ENCODE data around the gene POLE.

Gene POLE

GRCh38 chr12:132578118-132578517 is 109.0 kb downstream of the POLE start:
- H3K27me3 ChIP-seq (ENCODE audit: insufficient read depth, low read length, poor library complexity, severe bottlenecking), result no peaks in the 10 kb centered on the region
- H3K4me1 ChIP-seq (ENCODE audit: insufficient read depth, low read length, poor library complexity, severe bottlenecking), result no peaks in the 10 kb centered on the region
- no peaks in the 10 kb centered on the region for H3K9me2 ChIP-seq (replicated peaks; ENCODE audit: low read depth, low read length)
- H3K36me3 ChIP-seq (ENCODE audit: insufficient read depth, low read length), result peaks cover 60% of the 10 kb centered on the region; the same call in 1 of the 2 replicates
- no peaks in the 10 kb centered on the region for H4K20me1 ChIP-seq (ENCODE audit: insufficient read depth, low read length, poor library complexity, severe bottlenecking)
- TF ChIP-seq CTCF (conservative IDR thresholded peaks at IDR 0.05; ENCODE audit: low read length), result no peak
- no peak for TF ChIP-seq EZH2phosphoT487 (IDR thresholded peaks at IDR 0.05; ENCODE audit: borderline replicate concordance)
- no peak overlapping the region for H3K9ac ChIP-seq (ENCODE audit: low read depth, low read length, poor library complexity, severe bottlenecking)
- H3K4me2 ChIP-seq (ENCODE audit: low read depth, low read length, poor library complexity, severe bottlenecking), result no peak overlapping the region
- no peaks in the 10 kb centered on the region for H3K9me3 ChIP-seq (ENCODE audit: insufficient read depth, low read depth, low read length)
- no peak overlapping the region for H2AFZ ChIP-seq (ENCODE audit: low read length)
- H3K79me2 ChIP-seq (ENCODE audit: insufficient read depth, low read length), result no peaks in the 10 kb centered on the region
- H3K4me3 ChIP-seq (ENCODE audit: low read length, poor library complexity, severe bottlenecking), result no peak overlapping the region
- no peaks in the 10 kb centered on the region for H3F3A ChIP-seq (ENCODE audit: low read depth)

GRCh38 chr12:132577191-132577920 is 109.8 kb downstream of the POLE start:
- TF ChIP-seq EZH2phosphoT487 (IDR thresholded peaks at IDR 0.05; ENCODE audit: borderline replicate concordance) (no peak), CTCF (conservative IDR thresholded peaks at IDR 0.05; ENCODE audit: low read length) (no peak)
- H3K4me3 ChIP-seq (ENCODE audit: low read length, poor library complexity, severe bottlenecking), result no peak overlapping the region
- H3K9me2 ChIP-seq (replicated peaks; ENCODE audit: low read depth, low read length), result no peaks in the 10 kb centered on the region
- H3K27me3 ChIP-seq (ENCODE audit: insufficient read depth, low read length, poor library complexity, severe bottlenecking), result no peaks in the 10 kb centered on the region
- H3K9me3 ChIP-seq (ENCODE audit: insufficient read depth, low read depth, low read length), result no peaks in the 10 kb centered on the region
- peaks cover 3% of the 10 kb centered on the region for H4K20me1 ChIP-seq (ENCODE audit: insufficient read depth, low read length, poor library complexity, severe bottlenecking)
- H3F3A ChIP-seq (ENCODE audit: low read depth), result no peaks in the 10 kb centered on the region
- no peaks in the 10 kb centered on the region for H3K4me1 ChIP-seq (ENCODE audit: insufficient read depth, low read length, poor library complexity, severe bottlenecking)
- H3K4me2 ChIP-seq (ENCODE audit: low read depth, low read length, poor library complexity, severe bottlenecking), result no peak overlapping the region
- no peak overlapping the region for H2AFZ ChIP-seq (ENCODE audit: low read length)
- peaks cover 68% of the 10 kb centered on the region; the same call in 1 of the 2 replicates for H3K36me3 ChIP-seq (ENCODE audit: insufficient read depth, low read length)
- H3K79me2 ChIP-seq (ENCODE audit: insufficient read depth, low read length), result no peaks in the 10 kb centered on the region
- no peak overlapping the region for H3K9ac ChIP-seq (ENCODE audit: low read depth, low read length, poor library complexity, severe bottlenecking)

GRCh38 chr12:132576701-132577100 is 110.4 kb downstream of the POLE start:
- Histone ChIP-seq H3K27me3 (ENCODE audit: insufficient read depth, low read length, poor library complexity, severe bottlenecking) (no peaks in the 10 kb centered on the region), H3K36me3 (ENCODE audit: insufficient read depth, low read length) (peaks cover 74% of the 10 kb centered on the region; the same call in 1 of the 2 replicates), H4K20me1 (ENCODE audit: insufficient read depth, low read length, poor library complexity, severe bottlenecking) (peaks cover 4% of the 10 kb centered on the region), H3K4me2 (ENCODE audit: low read depth, low read length, poor library complexity, severe bottlenecking) (no peak overlapping the region), H3K9me2 (replicated peaks; ENCODE audit: low read depth, low read length) (no peaks in the 10 kb centered on the region), H3K9me3 (ENCODE audit: insufficient read depth, low read depth, low read length) (no peaks in the 10 kb centered on the region), H2AFZ (ENCODE audit: low read length) (no peak overlapping the region), H3K9ac (ENCODE audit: low read depth, low read length, poor library complexity, severe bottlenecking) (no peak overlapping the region), H3K4me3 (ENCODE audit: low read length, poor library complexity, severe bottlenecking) (no peak overlapping the region), H3K79me2 (ENCODE audit: insufficient read depth, low read length) (no peaks in the 10 kb centered on the region), H3F3A (ENCODE audit: low read depth) (no peaks in the 10 kb centered on the region), H3K4me1 (ENCODE audit: insufficient read depth, low read length, poor library complexity, severe bottlenecking) (no peaks in the 10 kb centered on the region)
- TF ChIP-seq CTCF (conservative IDR thresholded peaks at IDR 0.05; ENCODE audit: low read length) (no peak), EZH2phosphoT487 (IDR thresholded peaks at IDR 0.05; ENCODE audit: borderline replicate concordance) (no peak)
